ENCODE measurements around the gene LRMDA. TPM values are rescaled to one million over a fixed set of nuclear protein-coding genes. Genes with fewer than 3 reads are reported as not detected.

The LRMDA gene
- total and polyA plus RNA-seq, 2 donors (not counting 3 experiments of a cell fraction or from before 2014, with no cell fraction given), result 9.7 to 18.0 TPM

- TF ChIP-seq MAX (IDR thresholded peaks at IDR 0.05; ENCODE audit: insufficient read depth, insufficient read length), result no peak
- TF ChIP-seq FOS (IDR thresholded peaks at IDR 0.05; ENCODE audit: borderline replicate concordance, insufficient read depth, low read length), result no peak
- no peak for TF ChIP-seq GATA2 (IDR thresholded peaks at IDR 0.05; ENCODE audit: insufficient read depth, insufficient read length, low read depth, low read length)
- TF ChIP-seq, protein P1, sequence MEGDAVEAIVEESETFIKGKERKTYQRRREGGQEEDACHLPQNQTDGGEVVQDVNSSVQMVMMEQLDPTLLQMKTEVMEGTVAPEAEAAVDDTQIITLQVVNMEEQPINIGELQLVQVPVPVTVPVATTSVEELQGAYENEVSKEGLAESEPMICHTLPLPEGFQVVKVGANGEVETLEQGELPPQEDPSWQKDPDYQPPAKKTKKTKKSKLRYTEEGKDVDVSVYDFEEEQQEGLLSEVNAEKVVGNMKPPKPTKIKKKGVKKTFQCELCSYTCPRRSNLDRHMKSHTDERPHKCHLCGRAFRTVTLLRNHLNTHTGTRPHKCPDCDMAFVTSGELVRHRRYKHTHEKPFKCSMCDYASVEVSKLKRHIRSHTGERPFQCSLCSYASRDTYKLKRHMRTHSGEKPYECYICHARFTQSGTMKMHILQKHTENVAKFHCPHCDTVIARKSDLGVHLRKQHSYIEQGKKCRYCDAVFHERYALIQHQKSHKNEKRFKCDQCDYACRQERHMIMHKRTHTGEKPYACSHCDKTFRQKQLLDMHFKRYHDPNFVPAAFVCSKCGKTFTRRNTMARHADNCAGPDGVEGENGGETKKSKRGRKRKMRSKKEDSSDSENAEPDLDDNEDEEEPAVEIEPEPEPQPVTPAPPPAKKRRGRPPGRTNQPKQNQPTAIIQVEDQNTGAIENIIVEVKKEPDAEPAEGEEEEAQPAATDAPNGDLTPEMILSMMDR (IDR thresholded peaks at IDR 0.05; ENCODE audit: extremely low read depth in 1 of 2, insufficient read depth in 1 of 2, low read depth in 1 of 2, low read length in 2 of 2), result no peak
- no peak for TF ChIP-seq EZH2 (IDR thresholded peaks at IDR 0.05; ENCODE audit: borderline replicate concordance, low read depth, low read length, severe bottlenecking)
- no peak for TF ChIP-seq MYC (IDR thresholded peaks at IDR 0.05; ENCODE audit: low read depth, low read length)
- no peak for TF ChIP-seq POLR2AphosphoS5 (IDR thresholded peaks at IDR 0.05; ENCODE audit: insufficient read depth, low read depth, low read length)
- Histone ChIP-seq H2AFZ (ENCODE audit: low read depth, low read length) (no peak overlapping the region), H3K36me3 (ENCODE audit: control insufficient read depth in 2 of 2, extremely low read depth in 1 of 2, insufficient read depth in 2 of 2, low read length in 2 of 2) (no peaks in the 10 kb centered on the region), H3K4me2 (ENCODE audit: insufficient read depth, low read length) (no peak overlapping the region), H3K4me1 (ENCODE audit: control insufficient read depth, extremely low read depth, insufficient read depth, low read length) (no peaks in the 10 kb centered on the region), H3K9ac (replicated peaks; ENCODE audit: extremely low read depth, insufficient read depth, low read length) (no peak overlapping the region), H3K9me1 (replicated peaks; ENCODE audit: control insufficient read depth, extremely low read depth, insufficient read depth, low read length) (no peaks in the 10 kb centered on the region), H3K9me3 (replicated peaks; ENCODE audit: control insufficient read depth, insufficient read depth, low read length) (no peaks in the 10 kb centered on the region), H4K20me1 (replicated peaks; ENCODE audit: control insufficient read depth, extremely low read depth, insufficient read depth, low read length) (no peaks in the 10 kb centered on the region), H3K79me2 (ENCODE audit: control insufficient read depth, insufficient read depth, low read length) (no peaks in the 10 kb centered on the region), H3K27me3 (ENCODE audit: control insufficient read depth in 2 of 2, insufficient read depth in 2 of 2, low read length in 2 of 2) (no peaks in the 10 kb centered on the region), H3K27ac (ENCODE audit: insufficient read depth, low read depth, low read length) (no peak overlapping the region), H3K4me3 (replicated peaks in 1 of 3; ENCODE audit: insufficient read depth in 1 of 3, low read depth in 1 of 3, low read length in 3 of 3) (no peak overlapping the region)
- CTCF ChIA-PET, result no interaction called here
- intact Hi-C loops (cut with micrococcal nuclease), result no loop called here
- POLR2A ChIA-PET, result no interaction called here
- dilution Hi-C loops (cut with MboI; ENCODE audit: extremely low pct_ligation_motif_present, low sequenced_read_pairs), result no loop called here
- DNase-seq (ENCODE audit: low read depth, low spot score), result no peak
- FAIRE-seq, result no peak
- no TSS peak for BruUV-seq (replicated peaks)
These were observed 71.4 kb downstream of the LRMDA start for GRCh38 chr10:75502838-75503237.
